Neural cell (in vitro differentiated cells): ENCODE measurements around the gene ANO3. TPM values are rescaled to one million over a fixed set of nuclear protein-coding genes. Genes with fewer than 3 reads are reported as not detected.

Experiments used
- H2AFZ ChIP-seq: fragments of 200-600, 300-800 bp; sonication (generic), shearing (Covaris generic); 2 replicates; pipeline ENCODE4 v1.6.0; 2014; ENCODE audit warnings: low read depth, mild to moderate bottlenecking, antibody characterized with exemption, low read length, moderate library complexity
- H3F3A ChIP-seq: fragments of 200-600 bp; shearing (Covaris generic); 2 replicates; pipeline ENCODE4 v1.6.1; 2016; ENCODE audit warnings: mild to moderate bottlenecking, moderate library complexity, mixed read lengths, antibody characterized with exemption, low read length; ENCODE audit not compliant: insufficient read depth, poor library complexity, severe bottlenecking
- H3K27ac ChIP-seq: fragments of 200-600, 300-800 bp; sonication (generic), shearing (Covaris generic); 2 replicates; pipeline ENCODE4 v1.5.1; 2014; ENCODE audit warnings: mild to moderate bottlenecking, low read length, moderate library complexity
- H3K27me3 ChIP-seq: fragments of 300-800, 200-600 bp; sonication (generic), shearing (Covaris generic); 2 replicates; pipeline ENCODE4 v1.6.0; 2014; ENCODE audit warnings: mild to moderate bottlenecking, low read depth, low read length, moderate library complexity; ENCODE audit not compliant: insufficient read depth
- H3K36me3 ChIP-seq: fragments of 300-800, 200-600 bp; sonication (generic), shearing (Covaris generic); 2 replicates; pipeline ENCODE4 v1.5.1; 2014; ENCODE audit warnings: mild to moderate bottlenecking, antibody characterized with exemption, low read length, moderate library complexity; ENCODE audit not compliant: insufficient read depth
- H3K4me2 ChIP-seq: fragments of 300-800, 200-600 bp; sonication (generic), shearing (Covaris generic); 2 replicates; pipeline ENCODE4 v1.6.0; 2014; ENCODE audit warnings: mild to moderate bottlenecking, low read length
- H3K4me3 ChIP-seq: fragments of 300-800, 200-600 bp; sonication (generic), shearing (Covaris generic); 2 replicates; pipeline ENCODE4 v1.5.1; 2014; ENCODE audit warnings: mild to moderate bottlenecking, low read length, moderate library complexity
- H3K79me2 ChIP-seq: fragments of 200-600 bp; shearing (Covaris generic); replicated peaks from 2 replicates; pipeline ENCODE4 v1.6.0; 2014; ENCODE audit warnings: mild to moderate bottlenecking, low read length, moderate library complexity; ENCODE audit not compliant: insufficient read depth
- H3K9ac ChIP-seq: fragments of 300-800, 200-600 bp; sonication (generic), shearing (Covaris generic); 2 replicates; pipeline ENCODE4 v1.6.1; 2016; ENCODE audit warnings: mild to moderate bottlenecking, low read length, mixed read lengths
- H3K9me2 ChIP-seq: fragments of 200-600 bp; shearing (Covaris generic); 2 replicates; pipeline ENCODE4 v1.6.1; 2016; ENCODE audit warnings: mild to moderate bottlenecking, low read length, mixed read lengths; ENCODE audit not compliant: insufficient read depth
- H3K9me3 ChIP-seq: fragments of 200-600, 300-800 bp; sonication (generic), shearing (Covaris generic); 2 replicates; pipeline ENCODE4 v1.6.1; 2016; ENCODE audit warnings: mild to moderate bottlenecking, mixed run types, low read length, moderate library complexity, mixed read lengths
- H4K20me1 ChIP-seq: fragments of 200-600 bp; shearing (Covaris generic); 2 replicates; pipeline ENCODE4 v1.6.1; 2016; ENCODE audit warnings: mild to moderate bottlenecking, mixed run types; ENCODE audit not compliant: insufficient read depth
- CTCF ChIP-seq: fragments of 450-650 bp; IDR thresholded peaks from 2 replicates; pipeline ENCODE4 v1.5.1; 2014; ENCODE audit warnings: antibody characterized with exemption, mild to moderate bottlenecking, moderate library complexity; ENCODE audit not compliant: poor library complexity, severe bottlenecking
- EP300 ChIP-seq: fragments of 450-650 bp; conservative IDR thresholded peaks from 2 replicates; pipeline ENCODE4 v1.6.1; 2014; ENCODE audit warnings: antibody characterized with exemption, mild to moderate bottlenecking, moderate library complexity; ENCODE audit not compliant: poor library complexity, severe bottlenecking
- EZH2 ChIP-seq: fragments of 200-600, 300-800 bp; shearing (Covaris generic), sonication (generic); IDR thresholded peaks from 2 replicates; pipeline ENCODE4 v1.6.1; 2014; ENCODE audit warnings: antibody characterized with exemption, low read length, borderline replicate concordance, mild to moderate bottlenecking; ENCODE audit not compliant: insufficient read depth, poor library complexity, severe bottlenecking
- MXI1 ChIP-seq: fragments of 450-650 bp; conservative IDR thresholded peaks from 2 replicates; pipeline ENCODE4 v1.6.1; 2014; ENCODE audit warnings: antibody characterized with exemption, mild to moderate bottlenecking; ENCODE audit not compliant: poor library complexity, severe bottlenecking
- POLR2AphosphoS5 ChIP-seq: IDR thresholded peaks from 2 replicates; pipeline ENCODE4 v1.6.1; 2012
- RAD21 ChIP-seq: fragments of 450-650 bp; conservative IDR thresholded peaks from 2 replicates; pipeline ENCODE4 v1.6.1; 2014; ENCODE audit warnings: antibody characterized with exemption, mild to moderate bottlenecking, moderate library complexity
- SMC3 ChIP-seq: fragments of 450-650 bp; conservative IDR thresholded peaks from 2 replicates; pipeline ENCODE4 v1.6.1; 2014; ENCODE audit warnings: antibody characterized with exemption, mild to moderate bottlenecking, moderate library complexity; ENCODE audit not compliant: poor library complexity
- TAF1 ChIP-seq: IDR thresholded peaks from 2 replicates; pipeline ENCODE4 v1.6.1; 2012; ENCODE audit warnings: low read depth
- polyA plus RNA-seq: library from polyadenylated mRNA; depleted of rRNA; stranded (reverse); fragments of >200 nt; gene quantifications from 2 replicates; pipeline ENCODE4 v1.2.3, GENCODE V29; 2014
- TF ChIP-seq, protein P1 (sequence below): IDR thresholded peaks from 2 replicates; pipeline ENCODE4 v1.6.1; 2012; ENCODE audit warnings: borderline replicate concordance

Gene ANO3
- polyA plus RNA-seq, 1 donor from 2014 or later, result not detected

DNA sequence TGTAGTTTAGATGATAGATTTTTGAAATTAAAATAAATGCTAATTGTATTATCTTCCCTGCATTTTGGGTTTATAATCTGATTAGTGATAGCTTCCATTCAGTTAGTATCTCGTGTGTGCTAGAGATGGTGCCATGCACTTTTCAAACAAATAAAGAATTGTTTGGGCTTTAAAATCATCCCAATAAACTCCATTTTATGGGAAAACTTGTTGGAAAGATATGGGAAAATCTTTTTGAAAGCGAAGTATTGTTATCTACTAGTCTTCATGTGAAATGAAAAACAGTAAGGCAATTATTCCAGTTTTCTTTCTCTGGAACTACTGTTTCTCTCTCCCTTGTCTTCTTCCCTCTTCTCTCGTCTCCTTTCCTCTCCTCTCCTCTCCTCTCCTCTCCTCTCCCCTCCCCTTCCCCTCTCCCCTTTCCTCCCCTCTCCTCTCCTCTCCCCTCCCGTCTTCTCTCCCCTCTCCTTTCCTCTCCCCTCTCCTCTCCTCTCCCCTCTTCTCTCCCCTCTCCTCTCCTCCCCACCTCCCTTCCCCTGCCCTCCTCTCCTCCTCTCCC lies 268.0 kb downstream of the ANO3 start:
- Histone ChIP-seq H3K9me3 (no peaks in the 10 kb centered on the region), H3K4me2 (no peak overlapping the region), H3K36me3 (no peaks in the 10 kb centered on the region), H2AFZ (no peak overlapping the region), H3K79me2 (no peaks in the 10 kb centered on the region), H3K9me2 (no peaks in the 10 kb centered on the region), H3K27me3 (no peaks in the 10 kb centered on the region), H3K27ac (no peak overlapping the region), H4K20me1 (no peaks in the 10 kb centered on the region), H3K4me3 (no peak overlapping the region), H3K9ac (no peak overlapping the region), H3F3A (no peaks in the 10 kb centered on the region)
- TF ChIP-seq TAF1 (no peak), EZH2 (no peak), CTCF (no peak)
- TF ChIP-seq, protein P1, sequence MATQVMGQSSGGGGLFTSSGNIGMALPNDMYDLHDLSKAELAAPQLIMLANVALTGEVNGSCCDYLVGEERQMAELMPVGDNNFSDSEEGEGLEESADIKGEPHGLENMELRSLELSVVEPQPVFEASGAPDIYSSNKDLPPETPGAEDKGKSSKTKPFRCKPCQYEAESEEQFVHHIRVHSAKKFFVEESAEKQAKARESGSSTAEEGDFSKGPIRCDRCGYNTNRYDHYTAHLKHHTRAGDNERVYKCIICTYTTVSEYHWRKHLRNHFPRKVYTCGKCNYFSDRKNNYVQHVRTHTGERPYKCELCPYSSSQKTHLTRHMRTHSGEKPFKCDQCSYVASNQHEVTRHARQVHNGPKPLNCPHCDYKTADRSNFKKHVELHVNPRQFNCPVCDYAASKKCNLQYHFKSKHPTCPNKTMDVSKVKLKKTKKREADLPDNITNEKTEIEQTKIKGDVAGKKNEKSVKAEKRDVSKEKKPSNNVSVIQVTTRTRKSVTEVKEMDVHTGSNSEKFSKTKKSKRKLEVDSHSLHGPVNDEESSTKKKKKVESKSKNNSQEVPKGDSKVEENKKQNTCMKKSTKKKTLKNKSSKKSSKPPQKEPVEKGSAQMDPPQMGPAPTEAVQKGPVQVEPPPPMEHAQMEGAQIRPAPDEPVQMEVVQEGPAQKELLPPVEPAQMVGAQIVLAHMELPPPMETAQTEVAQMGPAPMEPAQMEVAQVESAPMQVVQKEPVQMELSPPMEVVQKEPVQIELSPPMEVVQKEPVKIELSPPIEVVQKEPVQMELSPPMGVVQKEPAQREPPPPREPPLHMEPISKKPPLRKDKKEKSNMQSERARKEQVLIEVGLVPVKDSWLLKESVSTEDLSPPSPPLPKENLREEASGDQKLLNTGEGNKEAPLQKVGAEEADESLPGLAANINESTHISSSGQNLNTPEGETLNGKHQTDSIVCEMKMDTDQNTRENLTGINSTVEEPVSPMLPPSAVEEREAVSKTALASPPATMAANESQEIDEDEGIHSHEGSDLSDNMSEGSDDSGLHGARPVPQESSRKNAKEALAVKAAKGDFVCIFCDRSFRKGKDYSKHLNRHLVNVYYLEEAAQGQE, result no peak

DNA sequence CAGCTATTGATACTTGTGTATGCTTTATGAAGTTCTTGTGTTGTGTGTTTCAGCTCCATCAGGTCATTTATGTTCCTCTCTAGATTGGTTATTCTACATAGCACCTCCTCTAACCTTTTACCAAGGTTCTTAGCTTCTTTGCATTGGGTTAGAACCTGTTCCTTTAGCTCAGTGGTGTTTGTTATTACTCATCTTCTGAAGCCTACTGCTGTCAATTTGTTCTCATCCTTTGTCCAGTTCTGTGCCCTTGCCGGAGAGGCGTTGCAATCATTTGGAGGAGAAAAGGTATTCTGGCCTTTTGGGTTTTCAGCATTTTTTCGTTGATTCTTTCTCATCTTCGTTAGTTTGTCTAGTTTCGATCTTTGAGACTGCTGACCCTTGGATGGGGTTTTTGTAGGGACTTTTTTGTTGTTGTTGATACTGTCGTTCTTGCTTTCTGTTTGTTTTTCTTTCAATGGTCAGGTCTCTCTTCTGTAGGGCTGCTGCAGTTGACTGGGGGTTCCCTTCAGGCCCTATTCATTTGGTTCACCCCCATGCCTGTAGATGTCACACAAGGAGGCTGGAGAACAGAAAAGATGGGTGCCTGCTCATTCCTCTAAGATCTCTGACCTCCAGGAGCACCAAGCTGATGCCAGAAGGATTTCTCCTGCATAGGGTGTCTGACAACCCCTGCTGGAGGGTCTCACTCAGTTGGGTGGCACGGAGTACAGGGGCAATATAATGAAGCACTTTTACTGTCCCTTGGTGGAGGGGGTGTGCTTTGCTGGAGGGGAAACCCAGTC lies 276.0 kb downstream of the ANO3 start:
- H3K27me3 ChIP-seq, result no peaks in the 10 kb centered on the region
- no peaks in the 10 kb centered on the region for H3K36me3 ChIP-seq
- no peaks in the 10 kb centered on the region for H3K9me2 ChIP-seq
- no peak overlapping the region for H3K9ac ChIP-seq
- H4K20me1 ChIP-seq, result no peaks in the 10 kb centered on the region
- no peak overlapping the region for H2AFZ ChIP-seq
- H3K4me3 ChIP-seq, result no peak overlapping the region
- no peaks in the 10 kb centered on the region for H3K9me3 ChIP-seq
- no peak overlapping the region for H3K27ac ChIP-seq
- no peaks in the 10 kb centered on the region for H3F3A ChIP-seq
- TF ChIP-seq CTCF (no peak), SMC3 (no peak), POLR2AphosphoS5 (no peak), RAD21 (no peak), MXI1 (no peak), TAF1 (no peak), EP300 (no peak), EZH2 (no peak)
- TF ChIP-seq, protein P1, result no peak
- H3K79me2 ChIP-seq, result no peaks in the 10 kb centered on the region
- H3K4me2 ChIP-seq, result no peak overlapping the region
